HG03159 (cell line): ENCODE results near the gene UST.
"Not testable (repeated sequence)": the region's sequence is repeated elsewhere in the genome, so short reads cannot be mapped to it uniquely, and the experiment has no call there.

Experiments
- ATAC-seq: cut with Tn5 transposase; IDR thresholded peaks from one replicate; pipeline ENCODE4 v1.9.1; 2021; ENCODE audit warnings: mild to moderate bottlenecking, moderate library complexity; ENCODE audit not compliant: unreplicated experiment

The UST gene

GRCh38 chr6:148864132-148864531 is 117.3 kb downstream of the UST start:
- ATAC-seq: not testable (repeated sequence)

DNA sequence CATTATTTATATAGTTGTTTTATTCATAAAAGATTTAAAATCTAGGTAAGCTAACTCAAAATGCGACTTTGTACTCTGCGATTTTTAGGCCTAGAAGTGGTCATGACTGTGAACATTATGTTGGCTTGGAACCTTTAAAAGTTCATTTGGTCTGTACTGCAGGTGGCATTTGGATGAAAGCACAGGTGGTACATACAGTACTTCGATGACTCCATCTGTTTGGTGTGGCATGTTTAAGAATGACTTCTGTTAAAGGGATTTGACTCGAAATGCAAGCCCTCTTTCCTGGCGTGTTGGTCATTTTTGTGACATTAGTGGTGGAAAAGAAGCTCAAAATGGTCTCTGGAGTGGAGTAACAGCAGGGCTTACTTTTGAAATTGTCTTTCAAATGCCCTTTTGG is 118.1 kb downstream of the UST start:
- no peak for ATAC-seq

DNA sequence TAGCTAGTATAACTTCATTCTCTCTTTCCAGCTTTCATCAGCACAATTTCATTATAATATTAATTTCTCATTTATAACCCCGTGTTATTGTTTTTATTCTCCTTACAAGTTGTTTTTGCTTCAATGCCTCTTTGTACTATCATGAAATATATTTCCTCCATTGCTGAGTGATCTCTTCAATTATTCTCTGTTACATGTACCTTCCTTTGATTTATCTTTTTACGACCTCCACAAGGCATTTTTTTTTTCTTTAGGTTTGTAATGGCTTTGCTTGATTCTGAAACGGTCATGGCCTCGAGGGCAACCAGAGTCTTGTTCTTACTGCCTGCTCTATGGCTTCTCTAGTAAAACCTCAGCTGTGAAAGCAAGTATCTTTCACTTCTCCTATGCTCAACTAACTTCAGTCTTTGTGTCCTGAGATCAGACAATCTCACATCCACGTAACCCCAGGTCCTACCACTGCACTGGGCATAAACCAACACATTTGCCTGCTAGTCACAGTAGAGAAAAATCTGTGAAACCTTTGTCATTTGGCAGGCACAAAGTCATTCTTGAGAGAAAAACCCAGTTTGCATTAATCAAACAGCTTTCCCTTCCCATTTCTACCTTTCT is 119.9 kb downstream of the UST start:
- peak; percentile 98 for ATAC-seq

DNA sequence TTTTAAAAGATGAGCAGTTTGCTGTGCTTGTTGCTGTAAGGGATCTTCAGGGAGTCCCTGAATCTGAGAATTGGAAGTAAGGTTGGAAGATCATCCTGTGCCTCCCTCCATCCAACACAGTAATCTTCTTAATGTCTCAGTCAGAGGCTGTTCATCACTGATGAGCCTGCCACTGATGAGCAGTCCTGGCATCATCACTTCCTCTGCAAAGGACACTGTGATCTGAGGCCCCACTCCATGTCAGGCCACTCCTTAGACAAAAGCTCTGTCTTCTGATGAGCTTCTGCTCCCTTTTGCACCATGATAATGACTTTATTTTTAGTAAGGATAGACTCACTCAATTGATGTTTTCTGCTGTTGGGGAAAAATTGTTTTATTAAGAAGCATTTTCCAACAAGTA is 121.0 kb downstream of the UST start:
- no peak for ATAC-seq

- no peak for ATAC-seq
Measured at GRCh38 chr6:148868314-148868713, 121.5 kb downstream of the UST start.

- ATAC-seq: no peak
Measured at GRCh38 chr6:148868901-148869300, 122.1 kb downstream of the UST start.

DNA sequence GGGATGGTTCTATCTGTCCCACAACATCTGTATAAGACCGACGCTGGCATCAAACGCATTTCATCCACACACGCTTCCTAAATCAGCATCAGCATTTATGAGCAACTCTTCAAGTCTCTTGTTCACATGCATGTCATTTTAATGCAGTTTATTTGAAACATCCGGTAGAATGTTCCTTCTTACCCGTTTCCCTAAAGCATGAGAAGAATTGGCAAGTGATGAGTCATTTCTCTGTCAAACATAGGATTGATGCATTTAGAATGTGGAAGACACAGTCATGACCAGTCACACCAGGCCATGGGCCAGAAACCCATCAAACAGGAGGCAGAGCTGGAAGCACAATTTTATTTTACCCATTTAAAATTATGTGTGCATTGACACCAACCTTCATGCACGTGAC is 122.8 kb downstream of the UST start:
- no peak for ATAC-seq

DNA sequence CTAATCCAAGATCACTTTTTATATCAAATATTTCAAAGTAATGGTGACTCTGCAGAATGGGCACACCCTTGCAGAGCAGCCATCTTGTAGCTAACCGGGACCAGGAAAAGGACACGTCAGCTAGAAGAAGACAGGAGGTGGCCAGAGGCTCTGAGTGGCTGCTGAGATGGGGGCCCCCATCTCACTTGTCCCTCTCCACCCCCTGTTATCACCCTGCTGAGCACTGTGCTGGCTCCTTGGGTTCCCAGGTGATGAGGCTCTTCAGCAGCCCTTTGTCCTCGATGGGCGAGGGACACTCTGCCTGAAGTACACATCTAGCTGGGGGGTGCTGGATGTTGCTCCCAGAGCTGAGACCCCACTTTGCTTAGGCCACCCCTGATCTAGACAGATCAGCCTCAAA is 126.3 kb downstream of the UST start:
- no peak for ATAC-seq

DNA sequence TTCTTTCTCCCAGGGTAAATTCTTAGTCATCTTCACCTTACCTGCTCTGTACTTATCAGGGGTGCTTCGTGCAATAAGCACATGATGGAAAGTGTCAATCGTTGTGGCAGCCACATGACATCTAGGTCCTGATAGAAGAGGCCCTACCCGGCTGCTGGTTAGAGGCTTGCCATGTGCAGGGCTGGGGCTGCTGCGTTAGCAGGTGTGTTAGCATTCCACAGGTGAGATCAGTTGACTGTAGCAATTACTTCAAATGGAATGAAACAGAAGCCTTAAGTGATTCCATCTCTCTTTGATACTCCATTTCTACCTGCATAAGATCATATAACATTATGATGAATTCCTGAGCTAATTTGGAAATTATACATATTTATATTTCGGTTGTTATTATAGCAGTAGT is 127.0 kb downstream of the UST start:
- no peak for ATAC-seq

DNA sequence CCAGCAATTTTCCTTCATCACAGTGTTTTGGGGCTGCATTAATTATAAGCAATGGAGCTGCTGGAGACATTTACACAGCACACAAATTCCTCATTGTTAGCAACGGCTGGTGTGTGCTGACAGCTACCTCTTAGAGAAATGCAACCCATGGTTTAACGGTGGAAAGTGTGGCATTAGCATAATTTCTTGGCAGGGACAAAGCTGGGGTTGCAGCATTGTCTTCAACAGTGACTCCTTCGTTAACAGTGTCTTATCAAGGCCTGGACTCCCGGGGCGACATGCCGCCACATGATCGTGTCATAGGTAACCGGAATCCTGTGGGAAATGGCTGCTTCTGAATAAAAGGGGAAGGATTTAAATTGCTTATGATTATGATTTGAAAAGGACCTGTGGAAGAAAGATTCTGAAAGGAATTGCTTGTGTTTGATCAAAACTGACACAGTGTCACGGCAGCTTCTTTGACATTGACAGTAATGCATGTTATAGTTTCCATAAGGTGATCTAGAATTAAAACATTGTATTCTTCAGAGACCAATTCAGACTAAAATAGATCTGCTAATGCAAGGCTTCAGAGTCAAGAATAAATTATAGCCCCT is 128.0 kb downstream of the UST start:
- no peak for ATAC-seq

DNA sequence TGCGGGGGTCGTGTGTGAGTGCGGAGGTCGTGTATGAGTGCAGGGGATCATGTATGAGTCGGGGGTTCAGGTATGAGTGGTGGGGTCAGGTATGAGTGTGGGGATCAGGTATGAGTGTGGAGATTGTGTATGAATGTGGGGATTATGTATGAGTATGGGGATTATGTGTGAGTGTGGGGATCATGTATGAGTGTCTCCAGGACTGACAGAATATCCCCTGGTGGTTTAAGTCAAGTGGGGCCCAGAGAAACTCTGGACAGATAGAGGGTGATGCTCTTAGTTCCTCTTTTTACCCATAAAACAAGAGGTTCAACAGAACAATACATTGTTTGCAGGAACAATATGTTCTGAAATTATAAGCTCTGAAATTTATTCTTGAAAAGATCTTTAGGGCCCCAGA is 131.9 kb downstream of the UST start:
- ATAC-seq: no peak

DNA sequence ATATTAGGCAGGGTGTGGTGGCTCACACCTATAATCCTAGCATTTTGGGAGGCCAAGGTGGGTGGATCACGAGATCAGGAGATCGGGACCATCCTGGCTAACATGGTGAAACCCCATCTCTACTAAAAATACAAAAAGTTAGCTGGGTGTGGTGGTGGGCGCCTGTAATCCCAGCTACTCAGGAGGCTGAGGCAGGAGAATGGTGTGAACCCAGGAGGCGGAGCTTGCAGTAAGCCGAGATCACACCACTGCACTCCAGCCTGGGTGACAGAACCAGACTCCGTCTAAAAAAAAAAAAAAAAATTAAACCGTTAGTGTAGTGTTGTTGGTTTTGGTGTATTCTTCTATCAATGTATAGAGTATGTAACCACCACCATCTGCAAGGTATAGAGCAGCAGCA is 133.9 kb downstream of the UST start:
- ATAC-seq: not testable (repeated sequence)

DNA sequence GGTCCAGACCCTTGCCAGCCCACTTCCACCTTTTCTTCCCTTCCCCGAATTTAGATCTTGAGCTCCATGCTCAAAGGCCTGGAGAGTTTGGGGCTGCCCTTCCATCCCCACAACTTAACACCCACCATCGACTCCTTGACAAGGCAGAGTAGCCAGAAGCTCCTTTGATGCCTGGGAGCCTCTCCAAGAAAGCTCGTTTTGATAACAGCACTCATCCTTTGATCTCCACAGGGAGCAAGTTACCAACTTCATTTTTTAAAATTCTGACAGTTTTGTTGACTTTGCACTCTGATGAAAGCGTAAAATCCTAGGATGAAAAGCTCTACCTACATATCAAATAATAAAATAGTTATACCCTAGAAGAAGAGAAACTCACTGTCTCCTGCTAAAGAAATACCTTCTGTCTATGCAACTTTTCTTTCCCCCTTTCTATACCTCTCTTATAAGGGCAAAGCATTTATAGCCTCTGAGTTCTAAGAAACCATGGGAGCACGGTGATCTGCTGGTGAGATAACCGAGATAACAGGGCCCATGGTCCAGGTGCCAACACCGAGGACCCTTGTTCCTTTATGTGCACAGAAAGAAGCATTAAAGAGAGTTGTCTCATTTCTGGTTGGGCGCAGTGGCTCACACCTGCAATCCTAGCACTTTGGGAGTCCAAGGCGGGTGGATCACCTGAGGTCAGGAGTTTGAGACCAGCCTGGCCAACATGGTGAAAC is 134.9 kb downstream of the UST start:
- ATAC-seq: no peak

GRCh38 chr6:148883270-148883669 is 136.4 kb downstream of the UST start:
- ATAC-seq: no peak

DNA sequence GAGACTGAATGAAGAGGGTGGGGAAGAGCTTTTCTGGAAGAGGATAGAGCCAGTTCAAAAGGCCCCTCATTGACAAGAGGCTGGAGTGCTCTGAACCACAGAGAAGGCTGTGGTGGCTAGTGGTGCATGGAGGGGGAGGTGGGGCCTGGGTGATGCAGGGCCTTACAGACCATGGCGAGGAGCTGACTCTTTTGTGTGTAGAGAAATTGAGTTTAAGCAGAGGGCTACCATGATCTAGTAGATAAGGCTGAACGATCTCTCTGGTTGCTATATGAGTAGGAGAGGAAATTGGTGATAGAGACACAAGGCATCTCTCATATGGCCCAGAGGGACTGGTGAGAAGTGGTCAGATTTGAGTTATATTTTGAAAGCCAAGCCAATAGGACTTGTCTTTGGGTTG is 137.6 kb downstream of the UST start:
- no peak for ATAC-seq

DNA sequence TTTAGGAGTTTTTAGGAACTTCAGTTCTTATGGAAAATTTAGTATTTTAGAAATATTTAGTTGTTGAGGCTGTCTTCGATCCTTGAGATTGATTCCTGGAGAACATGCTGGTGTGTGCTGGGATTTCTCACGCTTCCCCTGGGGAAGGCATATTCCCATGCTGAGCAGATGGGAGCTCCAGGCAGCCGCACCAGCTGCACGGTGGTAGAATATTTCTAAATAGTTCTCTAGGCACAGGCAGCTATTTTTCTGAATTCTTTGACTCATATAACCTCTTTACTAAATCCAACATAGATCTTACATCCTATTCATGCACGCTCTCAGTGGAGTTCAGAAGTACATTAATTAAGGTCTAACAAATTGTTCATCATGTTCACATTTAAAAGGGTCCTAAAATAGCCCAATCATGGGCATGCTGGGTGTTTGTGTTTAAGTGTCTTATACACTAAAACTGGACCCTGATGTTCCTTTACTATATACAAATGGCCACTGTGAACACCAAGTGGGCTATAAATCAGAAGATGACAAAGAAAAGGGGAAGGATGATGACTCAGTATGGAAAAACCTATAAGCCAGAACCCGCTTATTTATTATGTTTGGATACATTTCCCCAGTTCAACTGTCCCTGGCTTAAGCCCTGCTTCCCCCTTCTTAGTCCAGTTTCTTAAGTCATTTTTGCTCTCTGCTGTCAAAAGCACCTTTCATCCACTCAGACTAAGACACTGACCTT is 138.5 kb downstream of the UST start:
- no peak for ATAC-seq

DNA sequence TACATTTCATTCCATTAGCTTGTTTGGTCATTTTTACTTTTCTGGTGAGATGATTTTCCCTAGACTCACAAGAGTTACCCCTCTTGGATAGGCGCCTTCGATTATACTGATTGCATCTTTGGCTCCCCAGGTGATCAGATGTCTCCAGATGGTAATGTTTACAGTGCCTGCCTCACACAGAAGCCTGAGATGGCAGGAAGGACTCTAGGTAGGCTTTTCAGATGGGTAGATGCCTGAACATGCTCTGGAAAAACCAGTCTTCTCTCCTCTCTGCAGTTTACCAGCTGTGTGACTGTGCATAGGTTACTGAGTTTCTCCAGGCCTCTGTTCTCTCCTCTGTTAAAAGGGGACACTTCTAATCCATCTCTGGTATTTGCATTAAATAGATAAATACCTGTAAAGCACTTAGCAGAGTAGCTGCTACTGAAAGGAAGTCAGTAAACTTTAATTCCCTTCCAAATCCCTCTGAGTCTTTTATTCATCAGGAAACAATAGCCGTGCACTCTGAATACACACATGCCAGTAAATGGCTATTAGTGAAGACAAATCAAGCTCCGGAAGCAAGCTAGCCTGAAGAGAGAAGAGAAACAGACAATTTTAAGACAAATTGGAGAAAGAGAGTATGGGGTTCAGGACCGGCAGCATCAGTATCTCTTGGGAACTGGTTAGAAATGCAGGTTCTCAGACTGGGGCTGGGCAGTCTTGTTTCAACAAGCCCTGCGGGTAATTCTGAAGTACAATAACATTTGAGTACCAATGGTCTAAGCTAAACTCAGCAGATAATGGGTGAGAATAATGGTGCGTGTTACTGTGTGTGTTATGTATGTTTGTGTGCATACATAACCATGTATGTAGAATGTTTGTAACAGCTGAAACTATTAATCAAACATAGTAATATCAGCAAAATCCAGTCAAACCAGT is 139.4 kb downstream of the UST start:
- no peak for ATAC-seq

GRCh38 chr6:148887181-148887580 is 140.4 kb downstream of the UST start:
- ATAC-seq: no peak

GRCh38 chr6:148888856-148889255 is 142.0 kb downstream of the UST start:
- ATAC-seq: no peak

DNA sequence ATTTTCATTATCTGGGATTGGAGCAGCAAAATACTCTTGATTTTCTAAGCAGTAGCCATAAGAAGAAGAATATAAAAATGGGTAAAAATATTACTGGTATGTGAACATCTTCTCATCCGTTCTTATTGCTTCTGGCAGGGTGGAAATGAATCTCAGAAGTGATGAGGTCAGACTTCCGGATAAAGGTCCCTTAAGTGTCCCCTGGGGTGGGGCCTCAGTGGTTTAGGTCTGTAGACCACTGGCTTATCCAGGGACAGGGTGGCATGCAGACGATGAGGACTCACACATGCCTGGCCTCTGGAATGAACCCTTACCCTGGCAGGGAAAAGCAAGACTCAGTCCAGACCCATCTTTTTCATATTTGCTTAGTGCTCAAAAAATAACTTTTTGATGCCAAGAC is 143.3 kb downstream of the UST start:
- ATAC-seq: no peak
